Stimulated activated CD4-positive, alpha-beta T cell treated with anti-CD3 and anti-CD28 coated beads, Interleukin-15, amount 100 ng/mL, for 1 hour (primary cell): ENCODE measurements around the gene PTPN2.

Experiments used
- DNase-seq, 2 donors: peaks; one replicate each; pipeline ENCODE4 v3.0.0-alpha.2; 2020; ENCODE audit warnings: low read depth in 1 of 2, low spot score in 1 of 2

Gene PTPN2

GRCh38 chr18:12747530-12748315, 136.3 kb downstream of the PTPN2 start:
- DNase-seq: no peak

- no peak for DNase-seq
Observed at GRCh38 chr18:12745095-12745795, 138.8 kb downstream of the PTPN2 start.

GRCh38 chr18:12744103-12744502, 139.9 kb downstream of the PTPN2 start:
- no peak for DNase-seq

GRCh38 chr18:12742453-12742852, 141.6 kb downstream of the PTPN2 start:
- no peak for DNase-seq
